ENCODE measurements around the gene REXO1. TPM values are rescaled to one million over a fixed set of nuclear protein-coding genes. Genes with fewer than 3 reads are reported as not detected.

The REXO1 gene
- total and polyA plus RNA-seq, 2 of the 13 experiments (the other 11 are each of a cell fraction or from before 2014, with no cell fraction given): 5.0 to 11.2 TPM

DNA sequence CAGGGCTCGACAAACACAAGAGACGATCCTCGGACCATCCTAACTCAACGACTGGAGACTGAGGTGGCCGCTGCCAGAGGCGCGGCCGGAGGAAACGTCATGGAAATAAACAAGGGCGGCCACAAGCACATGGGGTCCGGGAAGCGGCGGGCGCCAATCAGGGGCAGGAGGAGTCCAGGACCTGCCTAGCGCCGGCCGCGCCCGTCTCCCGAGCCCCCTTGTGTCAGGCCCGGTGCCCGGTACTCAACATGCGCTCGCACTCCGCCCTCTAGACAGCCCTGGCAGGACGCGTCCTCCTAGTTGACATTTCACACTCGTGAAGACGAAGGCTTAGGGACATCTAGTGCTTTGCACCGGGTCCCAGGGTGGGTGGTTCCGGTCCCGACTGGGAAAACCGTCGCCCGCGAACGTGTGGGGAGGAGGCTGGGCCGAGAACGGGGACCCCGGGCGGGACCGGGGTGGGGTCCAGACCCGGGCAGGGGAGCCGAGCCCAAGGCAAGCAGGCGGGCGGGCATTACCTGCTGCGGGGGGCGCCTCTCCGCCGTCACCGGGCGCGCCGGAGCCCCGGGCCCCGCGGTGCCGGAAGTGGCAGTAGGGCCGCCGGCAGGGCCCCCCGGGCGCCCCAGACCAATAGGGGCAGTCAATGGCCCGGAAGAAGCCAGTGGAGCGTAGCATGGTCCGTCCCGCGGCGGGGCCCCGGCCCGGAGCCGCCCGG lies 442 bp downstream of the REXO1 start (continued):
- TF ChIP-seq, protein P1, sequence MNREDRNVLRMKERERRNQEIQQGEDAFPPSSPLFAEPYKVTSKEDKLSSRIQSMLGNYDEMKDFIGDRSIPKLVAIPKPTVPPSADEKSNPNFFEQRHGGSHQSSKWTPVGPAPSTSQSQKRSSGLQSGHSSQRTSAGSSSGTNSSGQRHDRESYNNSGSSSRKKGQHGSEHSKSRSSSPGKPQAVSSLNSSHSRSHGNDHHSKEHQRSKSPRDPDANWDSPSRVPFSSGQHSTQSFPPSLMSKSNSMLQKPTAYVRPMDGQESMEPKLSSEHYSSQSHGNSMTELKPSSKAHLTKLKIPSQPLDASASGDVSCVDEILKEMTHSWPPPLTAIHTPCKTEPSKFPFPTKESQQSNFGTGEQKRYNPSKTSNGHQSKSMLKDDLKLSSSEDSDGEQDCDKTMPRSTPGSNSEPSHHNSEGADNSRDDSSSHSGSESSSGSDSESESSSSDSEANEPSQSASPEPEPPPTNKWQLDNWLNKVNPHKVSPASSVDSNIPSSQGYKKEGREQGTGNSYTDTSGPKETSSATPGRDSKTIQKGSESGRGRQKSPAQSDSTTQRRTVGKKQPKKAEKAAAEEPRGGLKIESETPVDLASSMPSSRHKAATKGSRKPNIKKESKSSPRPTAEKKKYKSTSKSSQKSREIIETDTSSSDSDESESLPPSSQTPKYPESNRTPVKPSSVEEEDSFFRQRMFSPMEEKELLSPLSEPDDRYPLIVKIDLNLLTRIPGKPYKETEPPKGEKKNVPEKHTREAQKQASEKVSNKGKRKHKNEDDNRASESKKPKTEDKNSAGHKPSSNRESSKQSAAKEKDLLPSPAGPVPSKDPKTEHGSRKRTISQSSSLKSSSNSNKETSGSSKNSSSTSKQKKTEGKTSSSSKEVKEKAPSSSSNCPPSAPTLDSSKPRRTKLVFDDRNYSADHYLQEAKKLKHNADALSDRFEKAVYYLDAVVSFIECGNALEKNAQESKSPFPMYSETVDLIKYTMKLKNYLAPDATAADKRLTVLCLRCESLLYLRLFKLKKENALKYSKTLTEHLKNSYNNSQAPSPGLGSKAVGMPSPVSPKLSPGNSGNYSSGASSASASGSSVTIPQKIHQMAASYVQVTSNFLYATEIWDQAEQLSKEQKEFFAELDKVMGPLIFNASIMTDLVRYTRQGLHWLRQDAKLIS (CRISPR knock-in tag; IDR thresholded peaks at IDR 0.05): no peak
- TF ChIP-seq ZBTB4 (CRISPR knock-in tag; IDR thresholded peaks at IDR 0.05; ENCODE audit: borderline replicate concordance) (no peak), ZNF629 (CRISPR knock-in tag; conservative IDR thresholded peaks at IDR 0.05) (no peak), ZNF605 (CRISPR knock-in tag; IDR thresholded peaks at IDR 0.05) (no peak), ZBTB1 (CRISPR knock-in tag; IDR thresholded peaks at IDR 0.05; ENCODE audit: borderline replicate concordance) (no peak), ZBTB37 (CRISPR knock-in tag; IDR thresholded peaks at IDR 0.05) (no peak), CREM (IDR thresholded peaks at IDR 0.05) (peak; percentile 64), CREM (CRISPR knock-in tag; IDR thresholded peaks at IDR 0.05) (no peak), ZNF468 (CRISPR knock-in tag; IDR thresholded peaks at IDR 0.05) (no peak), TRIM24 (CRISPR knock-in tag; IDR thresholded peaks at IDR 0.05) (no peak), IRF2 (CRISPR knock-in tag; IDR thresholded peaks at IDR 0.05) (no peak), CERS6 (CRISPR knock-in tag; IDR thresholded peaks at IDR 0.05) (no peak), ZNF296 (CRISPR knock-in tag; conservative IDR thresholded peaks at IDR 0.05) (no peak; the same call in 1 of the 2 replicates), ZNF350 (CRISPR knock-in tag; IDR thresholded peaks at IDR 0.05; ENCODE audit: borderline replicate concordance, low read depth) (no peak), EEA1 (CRISPR knock-in tag; IDR thresholded peaks at IDR 0.05; ENCODE audit: borderline replicate concordance) (no peak), PRDM4 (CRISPR knock-in tag; IDR thresholded peaks at IDR 0.05; ENCODE audit: borderline replicate concordance) (no peak)

Measured in HepG2 (cell line).